Measurements from ENCODE around the gene U2AF1L4.
A peak's percentile ranks its signal among the peaks of the same experiment; 100 is the strongest.
"Not testable (repeated sequence)": the region's sequence is repeated elsewhere in the genome, so short reads cannot be mapped to it uniquely, and the experiment has no call there.

Gene U2AF1L4

DNA sequence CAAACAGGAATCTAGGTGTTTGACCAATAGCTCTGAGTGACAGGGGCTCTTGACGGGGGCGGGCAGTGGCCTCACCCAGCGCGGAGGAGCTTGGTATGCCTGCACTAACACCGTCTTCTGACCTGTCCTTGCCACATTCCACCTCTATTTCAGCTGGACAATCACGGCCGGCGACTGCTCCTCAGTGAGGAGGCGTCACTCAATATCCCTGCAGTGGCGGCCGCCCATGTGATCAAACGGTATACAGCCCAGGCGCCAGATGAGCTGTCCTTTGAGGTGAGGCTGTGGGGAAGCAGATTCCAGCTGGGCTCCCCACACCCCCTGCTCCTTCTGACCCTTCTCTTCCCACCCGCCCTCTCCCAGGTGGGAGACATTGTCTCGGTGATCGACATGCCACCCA, 34.8 kb upstream of the U2AF1L4 start:
- DNase-seq, result no peak

GRCh38 chr19:35779033-35779432, 33.8 kb upstream of the U2AF1L4 start:
- DNase-seq, result no peak

GRCh38 chr19:35777961-35778360, 32.7 kb upstream of the U2AF1L4 start:
- DNase-seq, result no peak

GRCh38 chr19:35777086-35777841, 32.0 kb upstream of the U2AF1L4 start:
- no peak for DNase-seq

DNA sequence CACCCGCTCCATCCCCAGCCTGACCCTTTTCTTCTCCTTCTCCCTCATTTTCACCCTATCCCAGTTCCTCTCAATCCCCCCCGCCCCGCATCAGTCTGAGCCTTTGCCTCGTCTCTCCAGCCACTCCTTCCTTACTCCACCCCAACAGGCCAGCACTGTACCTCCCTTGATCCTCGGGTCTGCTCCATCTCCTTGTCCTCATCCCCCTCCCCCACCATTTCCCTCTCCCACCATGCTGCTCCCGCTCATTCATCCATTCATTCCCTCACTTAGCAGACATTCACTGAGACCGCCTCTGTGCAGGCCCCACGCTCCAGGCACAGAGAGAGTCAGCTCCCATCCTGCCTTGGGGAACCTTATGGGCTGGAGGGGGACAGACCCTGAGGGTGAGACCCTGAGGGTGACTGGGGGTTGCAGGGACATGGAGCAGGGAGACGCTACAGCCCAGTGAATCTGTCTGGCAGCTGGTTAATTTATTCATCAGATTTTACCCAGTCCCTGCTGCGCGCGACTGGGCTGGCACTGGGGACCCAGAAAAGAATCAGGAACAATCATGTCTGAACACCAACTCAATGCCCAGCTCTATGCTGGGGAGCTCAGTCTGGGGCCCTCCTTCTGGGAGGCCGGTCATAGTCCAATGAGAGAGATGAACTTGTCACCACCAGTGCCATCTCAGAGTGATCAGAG, 31.0 kb upstream of the U2AF1L4 start:
- no peak for DNase-seq

DNA sequence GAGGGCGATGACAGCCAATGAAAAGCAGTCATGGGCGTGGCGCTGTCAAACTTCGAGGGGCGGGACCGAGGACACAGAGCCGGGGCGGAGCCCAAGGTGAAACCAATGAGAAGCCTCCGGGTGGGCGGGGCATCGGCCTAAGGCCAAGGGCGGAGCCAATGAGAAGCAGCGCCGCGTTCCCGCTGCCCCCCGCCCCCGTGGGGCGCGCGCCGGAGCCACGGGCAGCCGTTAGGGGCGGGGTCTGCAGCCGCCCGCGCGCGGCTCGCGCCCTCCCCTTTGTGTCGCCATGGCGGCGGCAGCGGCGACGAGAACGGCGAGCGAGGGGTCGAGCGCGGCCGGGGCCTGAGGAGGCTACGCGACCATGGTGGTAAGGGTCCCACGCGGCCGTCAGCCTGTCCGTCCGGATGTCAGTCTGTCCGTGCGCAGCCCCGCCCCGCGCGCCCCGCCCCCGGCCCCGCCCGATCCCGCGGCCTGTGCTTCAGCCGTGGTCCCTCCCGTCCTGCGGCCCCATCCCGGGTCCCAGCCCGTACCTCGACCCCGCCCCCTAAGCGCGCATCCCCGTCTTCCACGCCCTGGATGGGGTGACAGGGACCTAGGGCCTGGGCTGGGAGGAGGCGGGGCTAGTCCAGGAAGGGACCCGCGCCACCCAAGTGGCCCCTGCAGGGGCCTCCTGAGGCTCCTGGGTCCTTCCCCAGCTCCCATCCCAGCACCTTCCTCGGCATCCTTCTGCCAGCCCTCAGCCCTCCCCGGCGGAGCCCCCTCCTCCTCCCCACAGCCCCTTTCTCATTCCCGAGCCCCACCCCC, 30.3 kb upstream of the U2AF1L4 start, which contains the start of gene ARHGAP33:
Gene ARHGAP33 (plus strand): TSS at position 267 of the 804 bp plus-strand sequence. CDS start 95 bp downstream, at position 362.
- DNase-seq, result peak; percentile 92

- DNase-seq, result no peak
These were observed 29.8 kb upstream of the U2AF1L4 start for GRCh38 chr19:35775046-35775297.

- no peak for DNase-seq
These were observed 29.2 kb upstream of the U2AF1L4 start for GRCh38 chr19:35774274-35775045.

GRCh38 chr19:35773020-35773806, 28.0 kb upstream of the U2AF1L4 start:
- DNase-seq, result no peak

DNA sequence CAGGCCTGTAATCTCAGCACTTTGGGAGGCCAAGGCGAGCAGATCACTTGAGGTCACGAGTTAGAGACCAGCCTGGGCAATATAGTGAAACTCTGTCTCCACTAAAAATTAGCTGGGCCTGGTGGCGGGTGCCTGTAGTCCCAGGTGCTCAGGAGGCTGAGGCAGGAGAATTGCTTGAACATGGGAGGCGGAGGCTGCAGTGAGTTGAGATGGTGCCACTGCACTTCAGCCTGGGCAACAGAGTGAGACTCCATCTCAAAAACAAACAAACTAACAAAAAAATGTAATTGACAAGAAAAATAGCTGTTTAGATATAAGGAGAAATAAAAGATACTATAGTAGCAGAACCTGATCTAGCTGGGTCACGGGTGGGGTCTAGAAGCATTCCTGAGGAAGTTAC, 27.1 kb upstream of the U2AF1L4 start:
- not testable (repeated sequence) for DNase-seq

- DNase-seq, result no peak
These were observed 22.8 kb upstream of the U2AF1L4 start for GRCh38 chr19:35768082-35768421.

DNA sequence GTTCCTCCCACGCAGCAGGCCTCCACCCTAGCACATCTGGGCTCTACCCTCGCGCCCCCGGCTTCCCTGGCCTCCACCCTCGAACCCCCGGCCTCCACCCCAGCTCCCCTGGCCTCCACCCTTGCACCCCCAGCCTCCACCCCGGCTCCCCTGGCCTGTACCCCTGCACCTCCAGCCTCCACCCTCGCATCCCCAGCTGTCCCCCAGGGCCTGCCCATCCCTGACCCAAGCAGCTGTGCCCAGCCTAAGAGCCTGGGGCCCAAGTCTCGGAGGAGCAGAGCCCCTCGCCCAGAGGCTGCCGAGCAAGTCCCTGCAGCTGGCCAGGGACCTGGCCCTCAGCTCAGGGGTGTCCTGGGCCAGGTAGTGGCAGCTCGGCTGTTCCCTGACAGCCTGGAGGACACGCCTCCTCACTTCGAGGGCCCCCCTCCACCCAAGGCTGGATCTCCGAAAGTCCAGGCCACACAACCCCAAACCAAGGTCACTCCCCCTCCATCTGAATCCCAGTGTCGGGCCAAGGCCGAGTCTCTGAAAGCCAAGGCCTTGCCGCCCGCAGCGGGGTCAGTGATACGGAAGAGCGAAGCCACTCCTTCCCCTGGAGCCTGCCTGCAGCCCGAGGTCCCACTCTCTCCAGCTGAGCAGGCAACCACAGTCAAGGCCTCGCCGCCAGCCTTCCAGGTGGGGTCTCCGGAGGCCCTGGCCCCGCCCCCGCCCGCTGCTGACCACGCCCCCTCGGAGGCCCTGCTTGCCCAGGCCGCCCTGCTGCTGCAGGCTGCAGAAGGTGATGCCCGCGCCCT, 22.3 kb upstream of the U2AF1L4 start:
- DNase-seq, result no peak

- DNase-seq, result no peak
These were observed 21.4 kb upstream of the U2AF1L4 start for GRCh38 chr19:35766571-35767104.

DNA sequence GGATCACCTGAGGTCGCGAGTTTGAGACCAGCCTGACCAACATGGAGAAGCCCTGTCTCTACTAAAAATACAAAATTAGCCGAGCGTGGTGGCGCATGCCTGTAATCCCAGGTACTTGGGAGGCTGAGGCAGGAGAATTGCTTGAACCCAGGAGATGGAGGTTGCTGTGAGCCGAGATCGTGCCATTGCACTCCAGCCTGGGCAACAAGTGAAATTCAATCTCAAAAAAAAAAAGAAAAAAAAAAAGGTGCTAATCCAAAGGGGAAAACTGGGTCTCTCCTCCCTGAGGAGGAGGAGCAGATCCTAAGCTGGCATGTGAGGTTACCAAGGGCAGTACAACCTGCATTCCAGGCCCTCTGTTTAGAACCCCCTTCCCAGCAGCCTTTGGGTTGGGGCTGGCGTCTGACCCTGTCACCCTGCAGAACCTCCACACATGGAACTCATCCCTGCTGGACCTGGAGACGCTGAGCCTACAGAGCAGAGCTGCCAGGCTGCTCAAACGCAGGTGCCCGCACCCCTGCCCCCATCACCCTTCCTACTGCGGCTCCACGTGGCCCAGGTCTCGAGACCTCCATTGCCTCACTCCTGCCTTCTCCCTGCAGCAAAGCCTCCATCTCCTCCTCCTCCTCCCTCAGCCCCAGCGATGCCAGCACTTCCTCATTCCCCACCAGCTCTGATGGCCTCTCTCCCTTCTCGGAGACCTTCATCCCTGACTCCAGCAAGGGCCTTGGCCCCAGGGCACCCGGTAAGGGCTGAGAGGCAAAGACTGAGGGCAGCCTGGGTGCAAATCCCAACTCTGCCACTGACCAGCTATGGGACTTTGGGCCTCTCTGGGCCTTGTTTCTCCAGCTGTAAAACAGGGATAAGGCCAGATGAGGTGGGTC, 19.5 kb upstream of the U2AF1L4 start:
- DNase-seq, result no peak

DNA sequence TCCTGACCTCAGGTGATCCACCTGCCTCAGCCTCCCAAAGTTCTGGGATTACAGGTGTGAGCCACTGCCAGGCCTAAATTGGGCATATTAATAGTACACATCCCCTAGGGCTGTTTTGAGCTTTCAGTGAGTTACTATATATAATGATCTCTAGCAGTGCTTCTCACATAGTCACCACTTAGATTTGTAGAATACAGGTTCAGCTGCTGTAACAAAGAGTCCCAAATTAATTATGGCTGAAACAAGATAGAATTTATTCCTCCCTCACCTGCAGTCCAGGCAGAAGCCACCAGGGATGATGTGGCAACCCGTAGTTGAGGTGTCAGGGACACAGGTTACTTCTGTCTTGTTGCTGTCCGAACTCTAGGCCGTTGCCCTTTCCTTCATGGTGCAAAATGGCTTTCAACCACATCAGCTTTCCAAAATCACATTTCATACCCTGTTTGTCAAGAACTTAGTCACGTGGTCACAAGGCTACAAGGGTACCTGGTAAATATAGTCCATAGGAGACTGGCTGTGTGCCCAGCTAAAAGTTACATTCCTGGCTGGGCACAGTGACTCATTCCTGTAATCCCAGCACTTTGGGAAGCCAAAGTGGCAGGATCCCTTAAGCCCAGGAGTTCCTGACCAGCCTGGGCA, 15.6 kb upstream of the U2AF1L4 start:
- no peak for DNase-seq

DNA sequence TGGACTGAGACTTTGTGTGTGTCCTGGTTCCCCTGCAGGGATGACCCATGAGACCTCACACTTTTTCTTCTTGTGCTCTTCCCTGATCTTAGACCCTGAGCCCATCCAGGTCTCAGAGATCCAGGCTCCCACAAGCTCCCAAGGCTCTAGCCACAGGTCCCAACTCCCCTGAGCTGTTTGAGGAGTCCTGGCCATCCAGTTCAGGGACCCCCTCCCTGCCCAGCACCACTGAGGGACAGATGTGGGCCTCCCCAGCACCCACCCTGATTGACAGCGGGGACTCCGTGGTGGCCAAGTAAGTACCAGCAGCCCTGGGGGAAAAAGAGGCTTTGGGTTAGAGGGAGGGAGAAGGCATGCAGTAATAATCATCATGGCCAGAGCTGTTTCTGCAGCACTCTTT, 14.5 kb upstream of the U2AF1L4 start:
- DNase-seq, result no peak

- peak; percentile 94 for DNase-seq
These were observed 12.8 kb upstream of the U2AF1L4 start, which contains the start of gene PROSER3 for GRCh38 chr19:35757749-35758608. TSS of gene PROSER3 (plus strand) at chr19:35758176. CDS start at chr19:35758216, 40 bp downstream.

- peak; percentile 65 for DNase-seq
These were observed 12.1 kb upstream of the U2AF1L4 start for GRCh38 chr19:35757231-35757748.

Measured in GOT3 (cell line).